Progenitor cell of endocrine pancreas (in vitro differentiated cells): ENCODE results near the gene LSAMP. TPM values are rescaled to one million over a fixed set of nuclear protein-coding genes. Genes with fewer than 3 reads are reported as not detected.
A peak's percentile ranks its signal among the peaks of the same experiment; 100 is the strongest.

Experiments used
- DNase-seq: peaks from one replicate; pipeline ENCODE4 v3.0.0; 2021; ENCODE audit warnings: low spot score; ENCODE audit not compliant: unreplicated experiment
- H3K27ac Mint-ChIP-seq: 2 replicates; pipeline ENCODE4 v1.8.0; 2021; ENCODE audit warnings: mild to moderate bottlenecking, moderate library complexity, mixed read lengths
- H3K27me3 Mint-ChIP-seq: 2 replicates; pipeline ENCODE4 v1.8.0; 2021; ENCODE audit warnings: mixed read lengths
- H3K36me3 Mint-ChIP-seq: 2 replicates; pipeline ENCODE4 v1.8.0; 2022; ENCODE audit warnings: mixed read lengths; ENCODE audit not compliant: insufficient read depth
- H3K4me1 Mint-ChIP-seq: 2 replicates; pipeline ENCODE4 v1.8.0; 2021; ENCODE audit warnings: low read depth, mixed read lengths
- H3K4me3 Mint-ChIP-seq: 2 replicates; pipeline ENCODE4 v1.8.0; 2021; ENCODE audit warnings: low read depth, mild to moderate bottlenecking, moderate library complexity, mixed read lengths
- H3K9me3 Mint-ChIP-seq: 2 replicates; pipeline ENCODE4 v1.8.0; 2021; ENCODE audit warnings: low read depth, mixed read lengths
- CTCF ChIP-seq: fragments of 200-600 bp; sonication (generic); IDR thresholded peaks from one replicate; pipeline ENCODE4 v1.5.0; 2021; ENCODE audit warnings: antibody characterized with exemption, mild to moderate bottlenecking; ENCODE audit not compliant: unreplicated experiment
- total RNA-seq: library from RNA; stranded (reverse); gene quantifications from 2 replicates; pipeline ENCODE4 v1.2.1, GENCODE V29; 2021

Gene LSAMP
- total RNA-seq, 1 donor from 2014 or later: 20.7 TPM

DNA sequence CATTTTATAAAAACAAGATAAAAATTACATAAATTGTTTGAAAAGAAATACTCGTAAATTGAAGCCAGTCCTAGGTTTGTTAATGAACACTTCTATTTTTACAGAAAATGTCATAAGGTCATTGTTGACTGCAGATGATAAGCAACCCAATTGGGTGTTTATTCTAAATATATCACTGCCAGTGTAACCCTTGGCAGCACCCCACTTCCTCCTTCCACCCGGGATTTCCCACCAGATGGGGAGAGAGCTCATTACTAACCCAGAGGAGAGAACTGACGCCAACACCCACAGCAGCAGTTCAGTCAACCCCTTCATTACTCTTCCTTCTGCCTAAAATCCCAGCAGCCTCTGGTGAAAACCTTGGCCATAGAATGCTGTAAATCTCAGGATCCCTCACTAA, 514.4 kb downstream of the LSAMP start:
- no peaks in the 10 kb centered on the region for H3K4me1 Mint-ChIP-seq
- H3K9me3 Mint-ChIP-seq: no peaks in the 10 kb centered on the region
- no peaks in the 10 kb centered on the region for H3K27me3 Mint-ChIP-seq
- no peak for TF ChIP-seq CTCF
- H3K27ac Mint-ChIP-seq: no peak overlapping the region
- H3K4me3 Mint-ChIP-seq: no peak overlapping the region
- no peaks in the 10 kb centered on the region for H3K36me3 Mint-ChIP-seq
- no peak for DNase-seq

- Mint-ChIP-seq H3K36me3 (no peaks in the 10 kb centered on the region), H3K27ac (no peak overlapping the region), H3K4me1 (no peaks in the 10 kb centered on the region), H3K9me3 (no peaks in the 10 kb centered on the region), H3K27me3 (no peaks in the 10 kb centered on the region), H3K4me3 (no peak overlapping the region)
- no peak for DNase-seq
- TF ChIP-seq CTCF: no peak
Observed at GRCh38 chr3:115930168-115930567, 515.1 kb downstream of the LSAMP start.

DNA sequence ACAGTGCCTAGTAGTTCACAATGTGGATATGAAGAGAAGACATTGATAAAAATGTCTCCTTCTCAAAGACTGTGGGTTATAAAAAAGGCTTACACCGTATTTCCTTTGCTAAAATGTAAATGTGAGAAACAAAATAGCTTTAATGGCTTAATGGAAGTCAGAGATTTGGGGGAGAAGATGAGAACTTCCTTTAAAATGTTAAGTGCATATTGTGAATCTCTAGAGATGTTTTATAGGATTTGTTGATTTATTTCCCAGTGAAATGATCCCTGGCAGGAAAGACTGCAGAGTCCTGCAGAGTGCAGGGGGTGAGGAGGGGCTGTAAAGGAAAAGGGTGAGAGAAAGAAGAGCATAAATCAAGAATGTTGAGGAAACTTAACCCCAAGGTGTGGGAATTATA, 516.9 kb downstream of the LSAMP start:
- H3K9me3 Mint-ChIP-seq: no peaks in the 10 kb centered on the region
- no peak for DNase-seq
- no peaks in the 10 kb centered on the region for H3K4me1 Mint-ChIP-seq
- H3K27ac Mint-ChIP-seq: no peak overlapping the region
- H3K4me3 Mint-ChIP-seq: no peak overlapping the region
- no peak for TF ChIP-seq CTCF
- no peaks in the 10 kb centered on the region for H3K27me3 Mint-ChIP-seq
- H3K36me3 Mint-ChIP-seq: no peaks in the 10 kb centered on the region

- no peak for TF ChIP-seq CTCF
- no peaks in the 10 kb centered on the region for H3K4me1 Mint-ChIP-seq
- DNase-seq: no peak
- no peak overlapping the region for H3K4me3 Mint-ChIP-seq
- no peaks in the 10 kb centered on the region for H3K36me3 Mint-ChIP-seq
- H3K9me3 Mint-ChIP-seq: no peaks in the 10 kb centered on the region
- H3K27me3 Mint-ChIP-seq: no peaks in the 10 kb centered on the region
- no peak overlapping the region for H3K27ac Mint-ChIP-seq
Observed at GRCh38 chr3:115927197-115927596, 518.1 kb downstream of the LSAMP start.

DNA sequence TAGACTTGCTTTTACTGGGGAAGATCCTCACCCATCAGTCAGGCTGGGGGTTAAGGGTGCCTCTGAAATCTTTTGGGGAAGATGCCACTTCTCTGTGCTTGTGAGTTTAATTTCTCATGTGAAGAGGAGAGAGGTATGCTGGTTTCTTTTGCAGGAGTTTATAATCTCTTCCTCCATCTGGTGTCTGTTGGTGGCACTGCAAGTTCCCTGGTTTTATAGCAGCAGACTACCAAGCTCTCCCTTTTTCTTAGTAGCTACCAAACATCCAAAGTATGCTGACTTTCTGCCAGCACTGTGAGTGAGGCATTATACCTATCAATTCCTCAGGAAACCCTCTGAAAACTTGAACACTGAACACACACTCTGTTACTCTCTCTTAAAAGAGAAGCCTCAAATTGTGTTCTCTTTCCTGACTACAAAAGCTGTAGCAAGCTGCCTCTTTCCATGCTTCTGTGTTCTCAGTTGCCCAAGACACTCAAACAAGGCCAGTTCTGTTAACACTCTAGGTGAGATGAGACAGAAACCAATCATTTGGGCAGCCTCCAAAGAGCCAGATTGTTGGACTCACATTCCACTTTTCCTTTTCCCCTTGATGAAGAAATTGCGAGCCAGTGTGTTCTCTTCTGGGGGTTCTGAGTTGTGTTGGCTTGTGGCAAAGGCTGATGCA, 522.5 kb downstream of the LSAMP start:
- H3K27ac Mint-ChIP-seq: no peak overlapping the region
- no peaks in the 10 kb centered on the region for H3K9me3 Mint-ChIP-seq
- no peaks in the 10 kb centered on the region for H3K36me3 Mint-ChIP-seq
- TF ChIP-seq CTCF: peak; percentile 59
- H3K27me3 Mint-ChIP-seq: no peaks in the 10 kb centered on the region
- no peak overlapping the region for H3K4me3 Mint-ChIP-seq
- DNase-seq: no peak
- H3K4me1 Mint-ChIP-seq: no peaks in the 10 kb centered on the region
